Activated CD8-positive, alpha-beta T cell treated with anti-CD3 and anti-CD28 coated beads, Interleukin-2, amount 10 ng/mL, durations not matched to agents 7 days and 5 days (primary cell): ENCODE data around the gene PHRF1. TPM values are rescaled to one million over a fixed set of nuclear protein-coding genes. Genes with fewer than 3 reads are reported as not detected.
A peak's percentile ranks its signal among the peaks of the same experiment; 100 is the strongest.

Source experiments
- ATAC-seq: fragments of 150-1000 bp; cut with Tn5 transposase; one replicate; pipeline ENCODE4 v1.10.0; 2021; ENCODE audit warnings: moderate library complexity
- CTCF ChIA-PET: fragments of 350-600 bp; sonication (Branson Sonifier 250); formaldehyde crosslinking; loops from one replicate; lab custom pipeline; 2021; ENCODE audit warnings: antibody characterized with exemption; lab: Charles Lee
- POLR2A ChIA-PET: fragments of 350-600 bp; sonication (Branson Sonifier 250); formaldehyde crosslinking; loops from one replicate; lab custom pipeline; 2021; ENCODE audit warnings: antibody characterized with exemption; lab: Charles Lee
- DNase-seq: peaks from one replicate; pipeline ENCODE4 v3.0.0-alpha.2; 2020
- H3K27ac Mint-ChIP-seq: one replicate; pipeline ENCODE4 v1.8.0; 2021; ENCODE audit warnings: mild to moderate bottlenecking, mixed read lengths
- H3K27me3 Mint-ChIP-seq: one replicate; pipeline ENCODE4 v1.8.0; 2021; ENCODE audit warnings: low read depth, mixed read lengths
- H3K36me3 Mint-ChIP-seq: one replicate; pipeline ENCODE4 v1.8.0; 2021; ENCODE audit warnings: low read depth, mixed read lengths
- H3K4me1 Mint-ChIP-seq: one replicate; pipeline ENCODE4 v1.8.0; 2021; ENCODE audit warnings: low read depth, mixed read lengths
- H3K4me3 Mint-ChIP-seq: one replicate; pipeline ENCODE4 v1.8.0; 2021; ENCODE audit warnings: mild to moderate bottlenecking, mixed read lengths
- H3K9me3 Mint-ChIP-seq: one replicate; pipeline ENCODE4 v1.8.0; 2022; ENCODE audit warnings: mixed read lengths; ENCODE audit not compliant: insufficient read depth
- total RNA-seq, 2 experiments: library from RNA; stranded (reverse); gene quantifications; one replicate each; pipeline ENCODE4 v1.2.3, GENCODE V29; 2021

The PHRF1 gene
- total RNA-seq, 2 experiments from 2014 or later, result 53.7 to 58.1 TPM

DNA sequence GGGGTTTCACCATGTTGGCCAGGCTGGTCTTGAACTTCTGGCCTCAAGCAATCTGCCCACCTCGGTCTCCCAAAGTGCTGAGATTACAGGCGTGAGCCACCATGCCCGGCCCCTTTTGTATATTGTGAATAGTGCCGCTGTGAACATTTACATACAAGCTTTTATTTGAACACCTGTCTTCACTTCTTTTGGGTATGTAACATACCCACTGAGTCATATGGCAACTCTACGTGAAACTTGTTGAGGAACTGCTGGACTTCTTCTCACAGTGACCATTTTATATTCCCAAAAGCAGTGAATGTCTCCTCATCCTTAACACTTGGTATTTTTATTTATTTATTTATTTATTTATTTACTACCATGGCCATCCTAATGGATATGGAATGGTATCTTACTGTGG is 54.6 kb downstream of the PHRF1 start:
- POLR2A ChIA-PET, result no interaction called here
- H3K27ac Mint-ChIP-seq, result no peak overlapping the region
- peaks cover 14% of the 10 kb centered on the region for H3K27me3 Mint-ChIP-seq
- no peak overlapping the region for H3K4me3 Mint-ChIP-seq
- no peaks in the 10 kb centered on the region for H3K36me3 Mint-ChIP-seq
- CTCF ChIA-PET, result no interaction called here
- H3K9me3 Mint-ChIP-seq, result no peaks in the 10 kb centered on the region
- peaks cover 21% of the 10 kb centered on the region for H3K4me1 Mint-ChIP-seq
- ATAC-seq (no peak), DNase-seq (no peak)

DNA sequence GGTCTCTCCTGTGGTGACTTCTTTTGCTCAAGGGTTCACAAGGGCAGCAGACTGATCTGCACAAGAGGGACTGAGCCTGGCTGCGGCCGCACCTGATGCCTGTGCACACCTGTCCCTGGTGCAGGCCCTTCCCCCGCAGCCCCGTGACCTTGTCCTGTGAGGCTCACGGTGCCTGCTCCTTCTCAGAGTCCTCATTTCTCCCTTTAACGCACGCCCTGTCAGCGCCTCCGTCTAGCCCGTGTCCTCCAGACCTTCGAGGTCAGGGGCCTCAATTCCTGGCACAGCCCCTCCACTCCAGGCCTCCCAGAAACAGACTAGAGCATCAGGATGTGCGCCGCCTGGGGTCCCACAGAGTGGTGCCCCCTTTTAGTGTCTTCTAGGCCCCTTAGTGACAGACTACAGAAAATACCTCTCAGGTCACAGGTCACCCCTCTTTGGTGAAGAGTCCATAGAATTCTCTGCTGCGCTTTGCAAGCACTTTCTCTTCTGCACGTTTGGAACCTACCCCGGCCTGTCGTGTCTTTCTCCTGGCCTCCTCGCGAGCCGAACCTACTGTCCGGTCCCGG is 59.8 kb downstream of the PHRF1 start:
- H3K9me3 Mint-ChIP-seq, result no peaks in the 10 kb centered on the region
- DNase-seq (no peak), ATAC-seq (no peak)
- POLR2A ChIA-PET, result no interaction called here
- CTCF ChIA-PET, result interaction anchor here (1.1 kb wide), 1 partner anchor 90 kb away, joined by 3 read pairs; no protein-coding TSS in a partner anchor
- no peak overlapping the region for H3K27ac Mint-ChIP-seq
- H3K4me3 Mint-ChIP-seq, result no peak overlapping the region
- peaks cover 14% of the 10 kb centered on the region for H3K4me1 Mint-ChIP-seq
- peaks cover 32% of the 10 kb centered on the region for H3K27me3 Mint-ChIP-seq
- H3K36me3 Mint-ChIP-seq, result peaks cover 4% of the 10 kb centered on the region

DNA sequence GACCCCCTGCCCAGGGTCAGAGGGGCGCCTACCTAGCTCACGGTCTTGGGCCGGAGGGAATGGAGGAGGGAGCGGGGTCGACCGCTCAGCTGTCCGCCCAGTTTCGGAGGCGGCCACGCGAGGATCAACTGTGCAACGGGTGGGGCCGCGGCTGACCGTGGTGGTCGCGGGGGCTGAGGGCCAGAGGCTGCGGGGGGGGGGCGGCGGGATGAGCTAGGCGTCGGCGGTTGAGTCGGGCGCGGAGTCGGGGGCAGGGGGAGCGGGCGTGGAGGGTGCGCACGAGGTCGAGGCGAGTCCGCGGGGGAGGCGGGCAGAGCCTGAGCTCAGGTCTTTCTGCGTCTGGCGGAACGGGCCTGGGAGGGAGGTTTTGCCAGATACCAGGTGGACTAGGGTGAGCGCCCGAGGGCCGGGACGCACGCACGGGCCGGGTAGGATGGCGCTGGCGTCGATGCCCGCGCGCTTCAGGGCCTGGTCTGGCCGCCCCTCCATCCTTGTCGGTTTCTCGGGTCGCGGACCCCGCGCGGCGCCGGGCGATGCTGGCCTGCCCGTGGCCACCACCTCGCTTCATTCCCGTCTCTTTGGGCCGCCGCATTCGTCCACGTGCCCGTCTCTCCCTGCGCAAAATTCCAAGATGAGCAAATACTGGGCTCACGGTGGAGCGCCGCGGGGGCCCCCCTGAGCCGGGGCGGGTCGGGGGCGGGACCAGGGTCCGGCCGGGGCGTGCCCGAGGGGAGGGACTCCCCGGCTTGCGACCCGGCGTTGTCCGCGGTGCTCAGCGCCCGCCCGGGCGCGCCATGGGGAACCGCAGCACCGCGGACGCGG is 60.5 kb downstream of the PHRF1 start, which contains the start of gene DRD4:
DRD4 (plus strand) TSS at position 759 of the 822 bp plus-strand sequence; CDS start at position 795, 36 bp downstream.
- no peaks in the 10 kb centered on the region for H3K9me3 Mint-ChIP-seq
- peaks cover 4% of the 10 kb centered on the region for H3K36me3 Mint-ChIP-seq
- H3K27ac Mint-ChIP-seq, result no peak within 1 kb of the TSS
- no peak for ATAC-seq
- H3K4me1 Mint-ChIP-seq, result peaks cover 16% of the 10 kb centered on the region
- peaks cover 32% of the 10 kb centered on the region for H3K27me3 Mint-ChIP-seq
- H3K4me3 Mint-ChIP-seq, result no peak within 1 kb of the TSS
- no peak for DNase-seq
- ChIA-PET POLR2A (no interaction called here), CTCF (interaction anchor here (1.1 kb wide), 1 partner anchor 89 kb away, joined by 3 read pairs; no protein-coding TSS in a partner anchor)

DNA sequence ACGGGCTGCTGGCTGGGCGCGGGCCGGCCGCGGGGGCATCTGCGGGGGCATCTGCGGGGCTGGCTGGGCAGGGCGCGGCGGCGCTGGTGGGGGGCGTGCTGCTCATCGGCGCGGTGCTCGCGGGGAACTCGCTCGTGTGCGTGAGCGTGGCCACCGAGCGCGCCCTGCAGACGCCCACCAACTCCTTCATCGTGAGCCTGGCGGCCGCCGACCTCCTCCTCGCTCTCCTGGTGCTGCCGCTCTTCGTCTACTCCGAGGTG is 61.0 kb downstream of the PHRF1 start:
- H3K9me3 Mint-ChIP-seq, result no peaks in the 10 kb centered on the region
- DNase-seq (no peak), ATAC-seq (no peak)
- ChIA-PET CTCF (no interaction called here), POLR2A (no interaction called here)
- peaks cover 4% of the 10 kb centered on the region for H3K36me3 Mint-ChIP-seq
- H3K27me3 Mint-ChIP-seq, result peaks cover 32% of the 10 kb centered on the region
- peaks cover 16% of the 10 kb centered on the region for H3K4me1 Mint-ChIP-seq
- no peak overlapping the region for H3K27ac Mint-ChIP-seq
- H3K4me3 Mint-ChIP-seq, result no peak overlapping the region

DNA sequence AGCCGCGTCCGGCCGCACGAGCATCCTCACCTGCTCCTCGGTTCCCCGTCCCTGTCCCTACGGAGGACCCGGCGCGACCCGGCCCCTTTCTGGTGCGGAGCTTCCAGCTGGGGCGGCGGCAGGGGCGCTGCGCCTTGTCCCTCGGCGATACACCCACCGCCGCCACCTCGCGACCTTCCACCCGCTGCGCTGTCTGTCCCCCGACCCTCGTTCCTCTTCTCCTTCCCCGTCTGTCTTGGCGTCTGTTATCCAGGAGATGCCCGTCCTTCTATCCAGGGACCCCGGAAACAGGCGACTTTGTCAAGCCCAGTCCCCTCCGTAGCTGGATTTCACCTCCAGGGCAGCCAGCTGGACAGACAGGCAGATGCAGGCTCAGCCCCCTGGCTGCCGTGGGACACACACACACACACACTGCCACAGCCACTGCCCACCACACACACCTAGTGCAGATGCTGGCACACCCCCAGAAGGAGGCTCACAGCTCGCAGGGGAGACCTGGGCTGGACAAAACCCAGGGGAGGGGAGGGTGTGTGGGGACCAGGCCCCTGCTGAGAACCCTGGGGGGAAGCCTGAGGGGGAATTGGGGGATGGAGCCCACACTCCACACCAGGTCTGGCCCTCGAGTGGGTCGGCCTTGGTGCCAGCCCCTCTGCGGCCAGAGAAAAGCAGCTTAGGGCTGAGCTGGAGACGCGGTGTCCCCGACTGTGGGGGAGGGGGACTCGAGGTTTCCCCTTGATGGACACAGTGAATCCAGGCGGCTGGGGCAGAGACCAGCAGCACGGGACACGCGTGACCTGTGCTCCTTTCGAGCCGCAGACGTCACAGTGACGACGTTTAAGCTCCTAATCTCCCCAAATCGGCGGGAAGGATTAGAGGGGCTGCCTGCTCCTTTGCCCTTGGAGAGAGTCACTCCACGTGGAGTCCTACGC is 61.6 kb downstream of the PHRF1 start:
- CTCF ChIA-PET, result no interaction called here
- H3K27me3 Mint-ChIP-seq, result peaks cover 32% of the 10 kb centered on the region

DNA sequence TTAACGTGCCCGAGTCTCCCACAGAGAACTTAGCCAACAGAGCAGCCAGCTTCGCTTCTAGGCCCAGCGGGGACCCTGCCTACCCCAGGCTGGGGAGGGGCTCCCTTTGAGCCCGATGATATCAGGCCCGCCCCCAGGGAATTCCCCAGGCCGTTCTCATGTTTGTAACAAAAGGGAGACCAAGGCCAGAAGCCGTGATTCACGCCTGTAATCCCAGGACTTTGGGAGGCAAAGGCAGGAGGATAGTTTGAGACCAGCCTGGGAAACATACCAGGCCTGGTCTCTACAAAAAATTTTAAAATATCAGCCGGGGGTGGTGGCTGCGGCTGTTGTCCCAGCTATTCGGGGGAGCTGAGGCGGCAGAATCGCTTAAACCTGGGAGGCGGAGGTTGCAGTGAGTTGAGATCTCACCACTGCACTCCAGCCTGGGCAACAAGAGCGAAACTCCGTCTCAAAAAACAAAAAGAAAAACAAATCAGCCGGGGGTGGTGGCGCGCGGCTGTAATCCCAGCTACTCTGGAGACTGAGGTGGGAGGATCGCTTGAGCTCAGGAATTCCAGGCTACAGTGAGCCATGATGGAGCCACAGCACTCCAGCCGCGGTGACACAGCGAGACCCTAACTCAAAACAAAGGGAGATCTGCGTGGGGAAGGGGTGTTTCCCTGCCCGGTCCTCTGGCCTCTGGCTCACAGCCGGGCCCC is 62.5 kb downstream of the PHRF1 start:
- Mint-ChIP-seq H3K9me3 (no peaks in the 10 kb centered on the region), H3K27ac (no peak overlapping the region)

More for the DNA sequence above, 61.6 kb downstream of the PHRF1 start:
- no peak overlapping the region for H3K4me3 Mint-ChIP-seq
- peaks cover 4% of the 10 kb centered on the region for H3K36me3 Mint-ChIP-seq
- POLR2A ChIA-PET, result interaction anchor here (0.9 to 1.1 kb wide), 2 partner anchors 22 to 32 kb away, joined by 4 to 5 read pairs; partner anchors contain the start of gene IRF7
- H3K27ac Mint-ChIP-seq, result no peak overlapping the region
- ATAC-seq (no peak), DNase-seq (no peak)
- H3K9me3 Mint-ChIP-seq, result no peaks in the 10 kb centered on the region
- peaks cover 16% of the 10 kb centered on the region for H3K4me1 Mint-ChIP-seq

DNA sequence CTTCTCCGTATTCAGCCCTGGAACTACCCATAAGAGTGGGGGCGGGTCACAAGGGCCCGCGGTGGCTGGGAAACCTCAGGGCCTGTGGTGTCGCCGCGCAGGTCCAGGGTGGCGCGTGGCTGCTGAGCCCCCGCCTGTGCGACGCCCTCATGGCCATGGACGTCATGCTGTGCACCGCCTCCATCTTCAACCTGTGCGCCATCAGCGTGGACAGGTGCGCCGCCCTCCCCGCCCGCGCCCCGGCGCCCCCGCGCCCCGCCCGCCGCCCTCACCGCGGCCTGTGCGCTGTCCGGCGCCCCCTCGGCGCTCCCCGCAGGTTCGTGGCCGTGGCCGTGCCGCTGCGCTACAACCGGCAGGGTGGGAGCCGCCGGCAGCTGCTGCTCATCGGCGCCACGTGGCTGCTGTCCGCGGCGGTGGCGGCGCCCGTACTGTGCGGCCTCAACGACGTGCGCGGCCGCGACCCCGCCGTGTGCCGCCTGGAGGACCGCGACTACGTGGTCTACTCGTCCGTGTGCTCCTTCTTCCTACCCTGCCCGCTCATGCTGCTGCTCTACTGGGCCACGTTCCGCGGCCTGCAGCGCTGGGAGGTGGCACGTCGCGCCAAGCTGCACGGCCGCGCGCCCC is 63.2 kb downstream of the PHRF1 start:
- H3K27me3 Mint-ChIP-seq, result peaks cover 32% of the 10 kb centered on the region
- no peak overlapping the region for H3K27ac Mint-ChIP-seq
- no peaks in the 10 kb centered on the region for H3K9me3 Mint-ChIP-seq
- DNase-seq (no peak), ATAC-seq (peak; percentile 32)
- ChIA-PET POLR2A (no interaction called here), CTCF (no interaction called here)
- peaks cover 4% of the 10 kb centered on the region for H3K36me3 Mint-ChIP-seq
- H3K4me3 Mint-ChIP-seq, result no peak overlapping the region
- H3K4me1 Mint-ChIP-seq, result peaks cover 16% of the 10 kb centered on the region

More for the DNA sequence above, 62.5 kb downstream of the PHRF1 start:
- POLR2A ChIA-PET, result interaction anchor here (0.9 to 1.1 kb wide), 2 partner anchors 23 to 31 kb away, joined by 4 to 5 read pairs; partner anchors contain the start of gene IRF7
- peaks cover 32% of the 10 kb centered on the region for H3K27me3 Mint-ChIP-seq
- H3K36me3 Mint-ChIP-seq, result peaks cover 4% of the 10 kb centered on the region
- CTCF ChIA-PET, result no interaction called here
- ATAC-seq (no peak), DNase-seq (no peak)
- peaks cover 16% of the 10 kb centered on the region for H3K4me1 Mint-ChIP-seq
- no peak overlapping the region for H3K4me3 Mint-ChIP-seq

DNA sequence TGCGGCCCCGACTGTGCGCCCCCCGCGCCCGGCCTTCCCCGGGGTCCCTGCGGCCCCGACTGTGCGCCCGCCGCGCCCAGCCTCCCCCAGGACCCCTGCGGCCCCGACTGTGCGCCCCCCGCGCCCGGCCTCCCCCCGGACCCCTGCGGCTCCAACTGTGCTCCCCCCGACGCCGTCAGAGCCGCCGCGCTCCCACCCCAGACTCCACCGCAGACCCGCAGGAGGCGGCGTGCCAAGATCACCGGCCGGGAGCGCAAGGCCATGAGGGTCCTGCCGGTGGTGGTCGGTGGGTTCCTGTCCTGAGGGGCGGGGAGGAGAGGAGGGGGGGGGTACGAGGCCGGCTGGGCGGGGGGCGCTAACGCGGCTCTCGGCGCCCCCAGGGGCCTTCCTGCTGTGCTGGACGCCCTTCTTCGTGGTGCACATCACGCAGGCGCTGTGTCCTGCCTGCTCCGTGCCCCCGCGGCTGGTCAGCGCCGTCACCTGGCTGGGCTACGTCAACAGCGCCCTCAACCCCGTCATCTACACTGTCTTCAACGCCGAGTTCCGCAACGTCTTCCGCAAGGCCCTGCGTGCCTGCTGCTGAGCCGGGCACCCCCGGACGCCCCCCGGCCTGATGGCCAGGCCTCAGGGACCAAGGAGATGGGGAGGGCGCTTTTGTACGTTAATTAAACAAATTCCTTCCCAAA is 63.9 kb downstream of the PHRF1 start:
- no peaks in the 10 kb centered on the region for H3K9me3 Mint-ChIP-seq
- H3K27ac Mint-ChIP-seq, result peak overlapping the region; percentile 61
- H3K4me3 Mint-ChIP-seq, result no peak overlapping the region
- peaks cover 4% of the 10 kb centered on the region for H3K36me3 Mint-ChIP-seq
- CTCF ChIA-PET, result no interaction called here
- POLR2A ChIA-PET, result interaction anchor here (0.7 kb wide), 1 partner anchor 26 kb away, joined by 3 read pairs; no protein-coding TSS in a partner anchor
- ATAC-seq (no peak), DNase-seq (no peak)
- peaks cover 16% of the 10 kb centered on the region for H3K4me1 Mint-ChIP-seq
- peaks cover 32% of the 10 kb centered on the region for H3K27me3 Mint-ChIP-seq

DNA sequence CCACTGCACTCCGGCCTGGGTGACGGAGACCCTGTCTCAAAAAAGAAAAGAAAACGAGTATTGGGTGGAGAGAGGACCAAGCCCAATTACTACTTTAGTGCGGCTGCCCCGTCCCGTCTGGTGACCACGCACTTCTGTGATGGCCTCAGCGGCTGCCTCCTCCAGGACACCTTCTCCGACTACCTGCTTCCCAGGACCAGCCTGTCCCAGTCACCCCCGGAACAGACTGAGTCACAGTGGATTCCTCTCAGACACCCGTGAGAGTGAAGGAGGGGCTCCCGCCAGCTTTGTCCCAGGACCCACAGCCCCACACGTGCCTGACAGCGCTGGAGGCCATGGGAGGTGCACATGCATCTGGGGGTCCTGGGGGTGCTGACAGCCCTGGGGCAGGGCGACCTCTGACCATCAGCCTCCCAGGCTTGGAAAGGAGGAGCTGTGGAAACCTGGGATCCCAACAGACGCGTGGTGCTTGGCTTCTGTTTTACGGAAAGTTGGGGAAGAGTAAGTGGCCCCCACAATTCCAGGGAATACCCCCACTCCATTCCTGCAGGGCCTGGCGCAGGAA is 65.6 kb downstream of the PHRF1 start:
- CTCF ChIA-PET, result no interaction called here
- POLR2A ChIA-PET, result interaction anchor here (1.1 to 1.6 kb wide), 2 partner anchors 26 to 57 kb away, joined by 3 to 6 read pairs; partner anchors contain the start of gene IRF7
- Mint-ChIP-seq H3K4me1 (peaks cover 16% of the 10 kb centered on the region), H3K27me3 (peaks cover 20% of the 10 kb centered on the region), H3K4me3 (no peak overlapping the region), H3K36me3 (peaks cover 4% of the 10 kb centered on the region), H3K9me3 (no peaks in the 10 kb centered on the region), H3K27ac (no peak overlapping the region)
- ATAC-seq (no peak), DNase-seq (no peak)

DNA sequence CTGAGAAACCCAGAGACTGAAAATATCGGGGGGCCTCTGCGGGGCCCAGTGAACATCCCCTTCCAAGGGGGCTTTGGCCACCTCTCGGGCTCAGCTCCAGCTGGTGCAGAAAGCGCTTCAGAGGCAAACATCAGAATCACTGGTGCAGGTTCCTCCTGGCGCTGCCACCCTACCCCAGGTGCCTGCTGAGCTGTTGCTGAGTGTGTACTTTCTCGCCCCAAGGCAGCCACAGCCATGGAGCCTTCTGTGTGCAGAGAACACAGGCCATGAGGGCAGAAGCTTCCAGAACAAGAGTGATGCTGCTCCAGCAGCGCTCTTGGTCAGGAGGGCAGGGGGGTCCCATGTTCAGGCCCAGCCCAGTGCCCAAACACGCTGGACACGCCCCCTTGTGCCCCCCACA is 67.1 kb downstream of the PHRF1 start:
- no peak overlapping the region for H3K27ac Mint-ChIP-seq
- ATAC-seq (no peak), DNase-seq (no peak)
- ChIA-PET POLR2A (no interaction called here), CTCF (no interaction called here)
- H3K36me3 Mint-ChIP-seq, result peaks cover 5% of the 10 kb centered on the region
- peaks cover 10% of the 10 kb centered on the region for H3K4me1 Mint-ChIP-seq
- H3K9me3 Mint-ChIP-seq, result no peaks in the 10 kb centered on the region
- no peak overlapping the region for H3K4me3 Mint-ChIP-seq
- H3K27me3 Mint-ChIP-seq, result peaks cover 12% of the 10 kb centered on the region
